ENCODE results near the gene PLCB1.

- TF ChIP-seq, protein P1, sequence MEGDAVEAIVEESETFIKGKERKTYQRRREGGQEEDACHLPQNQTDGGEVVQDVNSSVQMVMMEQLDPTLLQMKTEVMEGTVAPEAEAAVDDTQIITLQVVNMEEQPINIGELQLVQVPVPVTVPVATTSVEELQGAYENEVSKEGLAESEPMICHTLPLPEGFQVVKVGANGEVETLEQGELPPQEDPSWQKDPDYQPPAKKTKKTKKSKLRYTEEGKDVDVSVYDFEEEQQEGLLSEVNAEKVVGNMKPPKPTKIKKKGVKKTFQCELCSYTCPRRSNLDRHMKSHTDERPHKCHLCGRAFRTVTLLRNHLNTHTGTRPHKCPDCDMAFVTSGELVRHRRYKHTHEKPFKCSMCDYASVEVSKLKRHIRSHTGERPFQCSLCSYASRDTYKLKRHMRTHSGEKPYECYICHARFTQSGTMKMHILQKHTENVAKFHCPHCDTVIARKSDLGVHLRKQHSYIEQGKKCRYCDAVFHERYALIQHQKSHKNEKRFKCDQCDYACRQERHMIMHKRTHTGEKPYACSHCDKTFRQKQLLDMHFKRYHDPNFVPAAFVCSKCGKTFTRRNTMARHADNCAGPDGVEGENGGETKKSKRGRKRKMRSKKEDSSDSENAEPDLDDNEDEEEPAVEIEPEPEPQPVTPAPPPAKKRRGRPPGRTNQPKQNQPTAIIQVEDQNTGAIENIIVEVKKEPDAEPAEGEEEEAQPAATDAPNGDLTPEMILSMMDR (IDR thresholded peaks at IDR 0.05) = no peak
- no peak for TF ChIP-seq POLR2A (IDR thresholded peaks at IDR 0.05)
Measured at GRCh38 chr20:8808202-8808535, 676.1 kb downstream of the PLCB1 start.

Data from Peyer's patch (tissue), 4 donors.